IPS DF 4.7 (cell line): ENCODE results near the gene NRXN3.

Source experiments
- DNase-seq: peaks from one replicate; pipeline ENCODE4 v3.0.0-alpha.2; 2013; ENCODE audit warnings: low spot score; ENCODE audit errors: extremely low read depth

Gene NRXN3

GRCh38 chr14:78902010-78902623 lies 731.9 kb downstream of the NRXN3 start:
- DNase-seq = no peak

- no peak for DNase-seq
Observed at GRCh38 chr14:78904094-78904493, 733.9 kb downstream of the NRXN3 start.

GRCh38 chr14:78917462-78917861 lies 747.3 kb downstream of the NRXN3 start:
- DNase-seq = no peak

- DNase-seq = no peak
Observed at GRCh38 chr14:78921856-78922255, 751.7 kb downstream of the NRXN3 start.

GRCh38 chr14:78927261-78927660 lies 757.1 kb downstream of the NRXN3 start:
- DNase-seq = no peak

GRCh38 chr14:78933166-78933565 lies 763.0 kb downstream of the NRXN3 start:
- no peak for DNase-seq

GRCh38 chr14:78933948-78934524 lies 763.9 kb downstream of the NRXN3 start:
- no peak for DNase-seq

GRCh38 chr14:78946949-78947348 lies 776.8 kb downstream of the NRXN3 start:
- DNase-seq = no peak

- no peak for DNase-seq
Observed at GRCh38 chr14:78947681-78948080, 777.5 kb downstream of the NRXN3 start.

- DNase-seq = no peak
Observed at GRCh38 chr14:78950649-78951048, 780.5 kb downstream of the NRXN3 start.

- no peak for DNase-seq
Observed at GRCh38 chr14:78951602-78952001, 781.4 kb downstream of the NRXN3 start.

GRCh38 chr14:78959674-78960264 lies 789.6 kb downstream of the NRXN3 start:
- DNase-seq = peak; percentile 53

- DNase-seq = no peak
Observed at GRCh38 chr14:78967111-78967809, 797.1 kb downstream of the NRXN3 start.

- no peak for DNase-seq
Observed at GRCh38 chr14:78968265-78968664, 798.1 kb downstream of the NRXN3 start.

- no peak for DNase-seq
Observed at GRCh38 chr14:78970677-78971076, 800.5 kb downstream of the NRXN3 start.

GRCh38 chr14:78972440-78972839 lies 802.3 kb downstream of the NRXN3 start:
- DNase-seq = no peak

GRCh38 chr14:78974691-78975090 lies 804.5 kb downstream of the NRXN3 start:
- DNase-seq = no peak

GRCh38 chr14:78975734-78976133 lies 805.6 kb downstream of the NRXN3 start:
- DNase-seq = no peak

- no peak for DNase-seq
Observed at GRCh38 chr14:78978896-78979295, 808.7 kb downstream of the NRXN3 start.

- no peak for DNase-seq
Observed at GRCh38 chr14:78982551-78982950, 812.4 kb downstream of the NRXN3 start.

- no peak for DNase-seq
Observed at GRCh38 chr14:78983126-78983525, 813.0 kb downstream of the NRXN3 start.

- peak; percentile 88 for DNase-seq
Observed at GRCh38 chr14:78985668-78986381, 815.7 kb downstream of the NRXN3 start.
